IMR-90 (cell line): Measurements from ENCODE around the gene PODNL1. TPM values are rescaled to one million over a fixed set of nuclear protein-coding genes. Genes with fewer than 3 reads are reported as not detected.

Experiments used
- ATAC-seq: fragments of 200-7000 bp; cut with Tn5 transposase; 2 replicates; pipeline ENCODE4 v1.9.1; 2020; ENCODE audit warnings: low read depth, mild to moderate bottlenecking, moderate library complexity
- BruUV-seq: library from RNA; stranded (reverse); fragments of 400-500 nt; replicated peaks from 2 replicates; lab custom pipeline; 2021; lab: Mats Ljungman, UMichigan
- CTCF ChIA-PET: fragments of 300-600 bp; formaldehyde crosslinking; extraction: SDS; loops from one replicate; lab custom pipeline; 2021; ENCODE audit warnings: antibody characterized with exemption; lab: Yijun Ruan, JAX
- POLR2A ChIA-PET: fragments of 300-600 bp; sonication (Branson Sonifier 250); formaldehyde crosslinking; loops from one replicate; lab custom pipeline; 2022; ENCODE audit warnings: antibody characterized with exemption; ENCODE audit not compliant: unreplicated experiment; lab: Charles Lee
- DNase-seq: peaks from one replicate; pipeline ENCODE4 v3.0.0; 2013
- H2AFZ ChIP-seq: replicated peaks from 2 replicates; pipeline ENCODE3; 2013; ENCODE audit warnings: low read length, mild to moderate bottlenecking; ENCODE audit not compliant: poor library complexity
- H2AK5ac ChIP-seq: 2 replicates; pipeline ENCODE4 v1.6.1; 2013; ENCODE audit warnings: low read depth, low read length, inconsistent platforms
- H2AK9ac ChIP-seq: replicated peaks from 2 replicates; pipeline ENCODE3; 2013; ENCODE audit warnings: mild to moderate bottlenecking, low read depth, low read length, moderate library complexity; ENCODE audit not compliant: poor library complexity
- H2BK120ac ChIP-seq: 2 replicates; pipeline ENCODE4 v1.6.1; 2013; ENCODE audit warnings: low read depth, low read length, inconsistent platforms
- H2BK15ac ChIP-seq: 3 replicates; pipeline ENCODE4 v1.6.1; 2013; ENCODE audit warnings: low read depth, low read length, inconsistent platforms
- H2BK20ac ChIP-seq: 2 replicates; pipeline ENCODE4 v1.6.1; 2013; ENCODE audit warnings: low read depth, mild to moderate bottlenecking, inconsistent platforms, low read length, moderate library complexity
- H2BK5ac ChIP-seq: 2 replicates; pipeline ENCODE4 v1.6.1; 2013; ENCODE audit warnings: mild to moderate bottlenecking, low read depth, low read length, inconsistent platforms; ENCODE audit not compliant: poor library complexity, severe bottlenecking
- H3K14ac ChIP-seq: replicated peaks from 2 replicates; pipeline ENCODE4 v1.6.1; 2013; ENCODE audit warnings: low read depth, low read length, inconsistent platforms
- H3K18ac ChIP-seq: 2 replicates; pipeline ENCODE4 v1.6.1; 2013; ENCODE audit warnings: low read depth, low read length, control low read depth
- H3K23ac ChIP-seq: 2 replicates; pipeline ENCODE4 v1.6.1; 2013; ENCODE audit warnings: low read depth, low read length, inconsistent platforms
- H3K27ac ChIP-seq: 2 replicates; pipeline ENCODE4 v1.5.1; 2013; ENCODE audit warnings: mild to moderate bottlenecking, control low read depth, low read length; ENCODE audit not compliant: insufficient read depth
- H3K27me3 ChIP-seq: 2 replicates; pipeline ENCODE4 v1.6.1; 2013; ENCODE audit warnings: low read length; ENCODE audit not compliant: control insufficient read depth, insufficient read depth
- H3K36me3 ChIP-seq: 2 replicates; pipeline ENCODE4 v1.6.1; 2013; ENCODE audit warnings: low read length, mixed read lengths; ENCODE audit not compliant: control insufficient read depth, insufficient read depth
- H3K4ac ChIP-seq: 2 replicates; pipeline ENCODE4 v1.6.1; 2013; ENCODE audit warnings: low read depth, low read length, inconsistent platforms
- H3K4me1 ChIP-seq: 2 replicates; pipeline ENCODE4 v1.6.1; 2013; ENCODE audit warnings: low read length, mixed read lengths; ENCODE audit not compliant: control insufficient read depth, insufficient read depth
- H3K4me2 ChIP-seq: 2 replicates; pipeline ENCODE4 v1.6.1; 2013; ENCODE audit warnings: low read depth, mild to moderate bottlenecking, control low read depth, low read length, moderate library complexity
- H3K4me3 ChIP-seq: 2 replicates; pipeline ENCODE4 v1.5.1; 2013; ENCODE audit warnings: low read depth, mild to moderate bottlenecking, control low read depth, low read length, moderate library complexity; ENCODE audit not compliant: insufficient read depth
- H3K56ac ChIP-seq: 2 replicates; pipeline ENCODE4 v1.6.1; 2013; ENCODE audit warnings: low read length, inconsistent platforms; ENCODE audit not compliant: insufficient read depth; ENCODE audit errors: extremely low read depth
- H3K79me1 ChIP-seq, 2 experiments: 2 replicates each; pipeline ENCODE4 v1.6.1; 2013; ENCODE audit warnings: low read length in 2 of 2, inconsistent platforms in 1 of 2, low read depth in 1 of 2
- H3K9ac ChIP-seq: 2 replicates; pipeline ENCODE4 v1.6.1; 2013; ENCODE audit warnings: low read depth, low read length, control low read depth
- H3K9me1 ChIP-seq: 2 replicates; pipeline ENCODE4 v1.6.1; 2013; ENCODE audit warnings: low read length, inconsistent platforms; ENCODE audit not compliant: insufficient read depth
- H3K9me3 ChIP-seq: 2 replicates; pipeline ENCODE4 v1.6.1; 2013; ENCODE audit warnings: low read length; ENCODE audit not compliant: control insufficient read depth, insufficient read depth
- H4K20me1 ChIP-seq: 2 replicates; pipeline ENCODE4 v1.6.1; 2013; ENCODE audit warnings: low read length, inconsistent platforms; ENCODE audit not compliant: insufficient read depth
- H4K5ac ChIP-seq: 2 replicates; pipeline ENCODE4 v1.6.1; 2013; ENCODE audit warnings: mild to moderate bottlenecking, low read depth, low read length, control low read depth
- H4K8ac ChIP-seq, 2 experiments: 2 replicates each; pipeline ENCODE4 v1.6.1; 2013; ENCODE audit warnings: low read depth in 2 of 2, low read length in 2 of 2, control low read depth in 1 of 2, inconsistent platforms in 1 of 2
- H4K91ac ChIP-seq: 2 replicates; pipeline ENCODE4 v1.6.1; 2013; ENCODE audit warnings: low read depth, low read length, inconsistent platforms; ENCODE audit not compliant: insufficient read depth
- RAD21 ChIP-seq: IDR thresholded peaks from 2 replicates; pipeline ENCODE4 v1.6.1; 2012; ENCODE audit warnings: low read length, improper control_type of control experiment
- WGBS, 2 experiments: methylation state at CpG; one replicate each; pipeline versions ENCODE4 v1.1.5 to v1.1.7; 2013; ENCODE audit warnings: missing lambda C conversion rate in 2 of 2; ENCODE audit not compliant: insufficient read length in 1 of 2; ENCODE audit errors: extremely low coverage in 2 of 2; 5-methylcytosine and 5-hydroxymethylcytosine counted together
- dilution Hi-C: fragments of 300-500 bp; cut with HindIII; formaldehyde crosslinking; loops from one replicate; pipeline ENCODE4 v1.14.3; 2018; ENCODE audit warnings: low sequenced_read_pairs; ENCODE audit not compliant: unreplicated experiment
- in situ Hi-C: fragments of 300-500 bp; cut with MboI; formaldehyde crosslinking; loops from 3 replicates; pipeline ENCODE4 v1.14.3; 2019; ENCODE audit warnings: low sequenced_read_pairs, inconsistent platforms, mixed read lengths
- intact Hi-C: fragments of 100-400 bp; cut with micrococcal nuclease; formaldehyde crosslinking; loops from 2 replicates; pipeline ENCODE4 v1.10.0; 2022
- polyA plus RNA-seq, 3 experiments: library from polyadenylated mRNA; depleted of rRNA; stranded (reverse); fragments of >200 nt; gene quantifications; 2 replicates each; pipeline ENCODE4 v1.2.3, GENCODE V29; 2012; ENCODE audit warnings: low replicate concordance in 1 of 3
- total RNA-seq: library from RNA; depleted of rRNA; stranded (reverse); fragments of >200 nt; gene quantifications from 2 replicates; pipeline ENCODE4 v1.2.3, GENCODE V29; 2012

PODNL1 gene
- total and polyA plus RNA-seq, 2 of the 4 experiments (the other 2 are of a cell fraction) = under 0.01 to 2.4 TPM

- no peak for ATAC-seq
- Histone ChIP-seq H2BK20ac (no peak overlapping the region), H3K23ac (no peak overlapping the region), H3K27me3 (no peaks in the 10 kb centered on the region), H3K56ac (no peak overlapping the region), H3K4ac (no peak overlapping the region), H3K9me3 (no peaks in the 10 kb centered on the region), H2BK120ac (no peak overlapping the region), H3K79me1 (peaks cover 13 to 39% of the 10 kb centered on the region in 2 experiments), H4K20me1 (peaks cover 12% of the 10 kb centered on the region), H2AK9ac (no peak overlapping the region), H2BK5ac (no peak overlapping the region), H3K14ac (no peak overlapping the region), H3K4me2 (no peak overlapping the region), H4K5ac (no peak overlapping the region), H3K9me1 (0 out of 2 replicates have a peak, but pooled peaks cover 4% of the 10 kb centered on the region), H2AFZ (no peak overlapping the region), H3K9ac (no peak overlapping the region), H3K4me3 (no peak overlapping the region), H2AK5ac (no peak overlapping the region), H3K27ac (no peak overlapping the region), H4K8ac (no peak overlapping the region), H3K36me3 (peaks cover 50% of the 10 kb centered on the region), H3K4me1 (peaks cover 3% of the 10 kb centered on the region; the same call in 1 of the 2 replicates), H4K91ac (no peak overlapping the region), H2BK15ac (no peak overlapping the region), H3K18ac (no peak overlapping the region)
- ChIA-PET CTCF (no interaction called here), POLR2A (no interaction called here)
- in situ Hi-C loops (no loop called here), dilution Hi-C loops (no loop called here), intact Hi-C loops (no loop called here)
- 94% methylated on average over 3 of the region's 16 CpGs; no CpG with 5 or more reads in 1 of the 2 experiments for WGBS, 2 experiments
- no peak for TF ChIP-seq RAD21
- no TSS peak for BruUV-seq
- no peak for DNase-seq
These were observed 18.1 kb upstream of the PODNL1 start for GRCh38 chr19:13956365-13956744.
